K562 (cell line): ENCODE measurements around the gene EVX1. TPM values are rescaled to one million over a fixed set of nuclear protein-coding genes. Genes with fewer than 3 reads are reported as not detected.

Experiments used
- ATAC-seq: fragments of 200-7000 bp; cut with Tn5 transposase; 3 replicates; pipeline ENCODE4 v1.9.1; 2020; ENCODE audit warnings: moderate library complexity
- BruUV-seq: library from RNA; stranded (reverse); fragments of 400-500 nt; replicated peaks from 2 replicates; lab custom pipeline; 2021; lab: Mats Ljungman, UMichigan
- CTCF ChIA-PET: fragments of 300-600 bp; formaldehyde crosslinking; extraction: SDS; loops from one replicate; lab custom pipeline; 2021; ENCODE audit warnings: low intra/inter-chr PET ratio; lab: Yijun Ruan, JAX
- POLR2A ChIA-PET: fragments of 300-600, 350-650 bp; sonication (Branson Sonifier 250); formaldehyde crosslinking; extraction: SDS; loops from one replicate; lab custom pipeline; 2021; ENCODE audit warnings: antibody characterized with exemption, inconsistent platforms; lab: Yijun Ruan, JAX
- DNase-seq, 4 experiments: peaks; one replicate each; pipeline versions ENCODE4 v3.0.0 to v3.0.0-alpha.2; 2011 to 2018; ENCODE audit warnings: low spot score in 3 of 4, mixed read lengths in 3 of 4; ENCODE audit errors: extremely low read depth in 1 of 4
- FAIRE-seq: peaks from 2 replicates; lab custom pipeline; 2011; peaks lifted over from hg19 to GRCh38; lab: Jason Lieb, UNC
- H2AFZ ChIP-seq: 2 replicates; pipeline ENCODE4 v1.6.0; 2011; ENCODE audit warnings: low read depth, low read length, control low read depth, inconsistent platforms
- H3K27ac ChIP-seq: fragments of 200-600 bp; 3 replicates; pipeline ENCODE4 v1.8.0; 2011; ENCODE audit warnings: low read depth, mild to moderate bottlenecking, control low read depth, inconsistent platforms, low read length, moderate library complexity, mixed read lengths; ENCODE audit errors: extremely low read depth
- H3K27me3 ChIP-seq, 2 experiments: fragments of 300-600 bp in 1 of 2; 2 replicates in 1 of 2; 3 replicates in 1 of 2; pipeline versions ENCODE4 v1.6.0 to v1.8.0; 2011; ENCODE audit warnings: inconsistent platforms in 2 of 2, low read length in 2 of 2, mild to moderate bottlenecking in 1 of 2, mixed read lengths in 1 of 2, moderate library complexity in 1 of 2; ENCODE audit not compliant: control insufficient read depth in 2 of 2, insufficient read depth in 2 of 2
- H3K36me3 ChIP-seq: fragments of 300-600 bp; 3 replicates; pipeline ENCODE4 v1.8.0; 2011; ENCODE audit warnings: mild to moderate bottlenecking, low read length, inconsistent platforms; ENCODE audit not compliant: control insufficient read depth, insufficient read depth
- H3K4me1 ChIP-seq, 2 experiments: fragments of 200-600 bp in 1 of 2; replicated peaks in 1 of 2; 2 replicates in 1 of 2; 3 replicates in 1 of 2; pipeline versions ENCODE4 v1.5.1 to v1.8.0; 2011; ENCODE audit warnings: inconsistent platforms in 2 of 2, low read length in 2 of 2, mild to moderate bottlenecking in 1 of 2, mixed read lengths in 1 of 2, moderate library complexity in 1 of 2; ENCODE audit not compliant: control insufficient read depth in 2 of 2, insufficient read depth in 2 of 2
- H3K4me2 ChIP-seq: 2 replicates; pipeline ENCODE4 v1.6.1; 2011; ENCODE audit warnings: low read length, control low read depth, inconsistent platforms, mixed read lengths; ENCODE audit not compliant: insufficient read depth
- H3K4me3 ChIP-seq: fragments of 200-600 bp; sonication (generic), shearing (Covaris generic); 2 replicates; pipeline ENCODE4 v1.5.1; 2016; ENCODE audit warnings: control low read depth, inconsistent platforms
- H3K79me2 ChIP-seq: fragments of 200-600 bp; 3 replicates; pipeline ENCODE4 v1.8.0; 2011; ENCODE audit warnings: low read length, inconsistent platforms; ENCODE audit not compliant: control insufficient read depth, insufficient read depth
- H3K9ac ChIP-seq, 2 experiments: 2 replicates each; pipeline versions ENCODE4 v1.6.0 to v1.6.1; 2011; ENCODE audit warnings: low read depth in 2 of 2, low read length in 2 of 2, control low read depth in 1 of 2, inconsistent platforms in 1 of 2, mild to moderate bottlenecking in 1 of 2, mixed read lengths in 1 of 2; ENCODE audit not compliant: insufficient read depth in 1 of 2
- H3K9me1 ChIP-seq: one replicate; pipeline ENCODE4 v1.6.0; 2011; ENCODE audit warnings: inconsistent platforms, mild to moderate bottlenecking, low read length, moderate library complexity; ENCODE audit not compliant: control insufficient read depth, insufficient read depth
- H3K9me3 ChIP-seq: replicated peaks from 2 replicates; pipeline ENCODE4 v1.5.1; 2011; ENCODE audit warnings: low read depth, low read length, inconsistent platforms; ENCODE audit not compliant: control insufficient read depth, insufficient read depth
- H4K20me1 ChIP-seq: replicated peaks from 2 replicates; pipeline ENCODE4 v1.6.1; 2011; ENCODE audit warnings: low read length, inconsistent platforms, mixed read lengths; ENCODE audit not compliant: control insufficient read depth, insufficient read depth
- COPS2 ChIP-seq: fragments of 450-650 bp; conservative IDR thresholded peaks from 2 replicates; pipeline ENCODE4 v1.6.1; 2016; ENCODE audit warnings: mild to moderate bottlenecking, moderate library complexity
- ETS1 ChIP-seq: conservative IDR thresholded peaks from 2 replicates; pipeline ENCODE4 v1.6.1; 2011; ENCODE audit warnings: low read depth, mild to moderate bottlenecking, low read length; ENCODE audit not compliant: control insufficient read depth
- HDAC2 ChIP-seq: fragments of 450-650 bp; IDR thresholded peaks from 2 replicates; pipeline ENCODE4 v1.6.1; 2016; ENCODE audit warnings: mild to moderate bottlenecking
- HIVEP1 ChIP-seq: fragments of 250-450 bp; sonication (Bioruptor Pico); IDR thresholded peaks from 2 replicates; pipeline ENCODE4 v1.4.0; 2020; ENCODE audit warnings: mild to moderate bottlenecking
- MTF1 ChIP-seq: fragments of 250-450 bp; sonication (Bioruptor Pico); IDR thresholded peaks from 2 replicates; pipeline ENCODE4 v1.9.0; 2021; ENCODE audit warnings: moderate library complexity, mild to moderate bottlenecking, inconsistent platforms, borderline replicate concordance
- NCOA4 ChIP-seq: fragments of 450-650 bp; IDR thresholded peaks from 2 replicates; pipeline ENCODE4 v1.6.1; 2018; ENCODE audit warnings: mild to moderate bottlenecking; ENCODE audit not compliant: partially characterized antibody
- SMAD2 ChIP-seq: fragments of 150-350 bp; IDR thresholded peaks from 2 replicates; pipeline ENCODE4 v1.6.1; 2014; ENCODE audit warnings: low read depth, mild to moderate bottlenecking, low read length
- SMARCC2 ChIP-seq: fragments of 450-650 bp; IDR thresholded peaks from 2 replicates; pipeline ENCODE4 v1.6.1; 2017; ENCODE audit warnings: antibody characterized with exemption, moderate library complexity, mild to moderate bottlenecking, low read depth
- SNIP1 ChIP-seq: fragments of 450-650 bp; IDR thresholded peaks from 2 replicates; pipeline ENCODE4 v1.7.1; 2017; ENCODE audit warnings: low read depth, mild to moderate bottlenecking
- SRSF7 ChIP-seq: fragments of 200-400 bp; formaldehyde crosslinking; optimal IDR thresholded peaks from 2 replicates; pipeline ENCODE3; 2017; ENCODE audit warnings: mild to moderate bottlenecking, low read depth, low read length
- TRIM24 ChIP-seq, 2 experiments: fragments of 450-650 bp; IDR thresholded peaks; 2 replicates each; pipeline ENCODE4 v1.6.1; 2016
- ZNF232 ChIP-seq: sonication (generic); formaldehyde crosslinking; IDR thresholded peaks from 2 replicates; pipeline ENCODE4 v1.8.0; 2022; ENCODE audit warnings: mild to moderate bottlenecking, missing genetic modification reagents
- ZNF311 ChIP-seq: fragments of 250-450 bp; sonication (Bioruptor Pico); IDR thresholded peaks from 2 replicates; pipeline ENCODE4 v1.4.0; 2020; ENCODE audit warnings: mild to moderate bottlenecking, moderate library complexity
- ZNF507 ChIP-seq: conservative IDR thresholded peaks from 2 replicates; pipeline ENCODE4 v1.6.1; 2017; ENCODE audit warnings: missing genetic modification characterization, missing compliant biosample characterization
- ZNF644 ChIP-seq: fragments of 200-800 bp; sonication (Bioruptor generic); IDR thresholded peaks from 2 replicates; pipeline ENCODE4 v1.6.1; 2016; ENCODE audit warnings: low read depth, missing genetic modification characterization, missing compliant biosample characterization
- WGBS: fragments of 100-300 bp; shearing (Covaris generic); methylation state at CpG from one replicate; pipeline ENCODE4 v1.1.6; 2016; ENCODE audit warnings: low coverage, mixed read lengths; ENCODE audit not compliant: insufficient coverage; ENCODE audit errors: missing lambda C conversion rate; 5-methylcytosine and 5-hydroxymethylcytosine counted together
- in situ Hi-C: fragments of 300-500 bp; cut with MboI; formaldehyde crosslinking; loops from 4 replicates; pipeline ENCODE4 v1.15.0; 2018; ENCODE audit warnings: inconsistent platforms, mixed read lengths
- intact Hi-C: fragments of 100-400 bp; cut with micrococcal nuclease; formaldehyde crosslinking; loops from 2 replicates; pipeline ENCODE4 v1.14.2; 2022
- polyA plus RNA-seq, 8 experiments: library from polyadenylated mRNA; depleted of rRNA in 4 of 8; stranded (reverse) in 5 of 8; unstranded in 3 of 8; fragments of >200 nt; fragmentation: Nextera tagmentation in 2 of 8; fragmentation: Illumina TruSeq in 1 of 8; extraction: Ambion mirVana in 2 of 8; extraction: Trizol in 1 of 8; gene quantifications; 2 replicates each; pipeline versions ENCODE4 v1.2.1 to v1.2.3, GENCODE V29; 2011 to 2014; ENCODE audit warnings: inconsistent platforms in 1 of 8, missing spikeins in 1 of 8
- total RNA-seq, 7 experiments: library from RNA; depleted of rRNA in 6 of 7; stranded (reverse); fragments of >200 nt in 6 of 7; fragmentation: Illumina TruSeq in 2 of 7; extraction: Trizol in 2 of 7; gene quantifications; 2 replicates each; pipeline versions ENCODE4 v1.2.1 to v1.2.3, GENCODE V29; 2011 to 2021; ENCODE audit warnings: low replicate concordance in 1 of 7
- TF ChIP-seq, protein P1 (sequence below): sonication (generic); formaldehyde crosslinking; IDR thresholded peaks from 2 replicates; pipeline ENCODE4 v1.8.0; 2023; ENCODE audit warnings: missing genetic modification reagents, mild to moderate bottlenecking, borderline replicate concordance
- TF ChIP-seq, protein P2 (sequence below): fragments of 250-450 bp; sonication (Bioruptor Pico); IDR thresholded peaks from 2 replicates; pipeline ENCODE4 v1.4.0; 2020; ENCODE audit warnings: borderline replicate concordance

The EVX1 gene
- total and polyA plus RNA-seq, 9 of the 15 experiments (the other 6 are each of a cell fraction or from before 2014, with no cell fraction given), result not detected

DNA sequence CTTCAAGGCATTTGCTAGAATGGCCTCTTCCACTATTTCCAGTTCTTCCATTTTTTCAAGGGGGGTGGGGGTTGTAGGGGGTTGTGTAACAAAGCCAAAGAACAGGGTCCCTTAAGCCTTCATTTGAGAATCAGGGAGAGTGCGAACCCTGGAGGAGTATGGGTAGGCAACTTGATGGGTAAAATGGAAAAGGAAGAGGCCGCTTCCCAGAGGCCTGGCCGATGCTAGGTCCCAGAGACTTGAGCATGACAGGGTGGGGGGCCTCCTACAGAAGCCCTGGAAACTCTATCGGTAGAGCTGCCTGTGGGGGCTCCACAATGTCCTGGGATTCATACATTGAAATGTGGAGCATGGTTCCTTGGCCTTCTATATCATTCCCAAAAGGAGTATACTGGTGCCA lies 33.6 kb upstream of the EVX1 start:
- POLR2A ChIA-PET, result no interaction called here
- Histone ChIP-seq H3K36me3 (no peaks in the 10 kb centered on the region), H4K20me1 (peaks cover 9% of the 10 kb centered on the region; the same call in 1 of the 2 replicates), H3K9ac (no peak overlapping the region), H3K4me3 (no peak overlapping the region), H3K9me3 (no peaks in the 10 kb centered on the region), H3K9me1 (no peaks in the 10 kb centered on the region), H3K4me2 (no peak overlapping the region), H2AFZ (no peak overlapping the region), H3K79me2 (no peaks in the 10 kb centered on the region), H3K27ac (no peak overlapping the region), H3K27me3 (peaks cover 49 to 71% of the 10 kb centered on the region in 2 experiments), H3K4me1 (peaks cover 0 to 20% of the 10 kb centered on the region in 2 experiments; a peak in 2 of 5 replicates)
- TF ChIP-seq ETS1 (no peak), SMARCC2 (no peak), HIVEP1 (CRISPR knock-in tag) (no peak), SNIP1 (no peak), ZNF311 (CRISPR knock-in tag) (no peak), ZNF507 (no peak), ZNF644 (tag) (no peak), NCOA4 (no peak), COPS2 (no peak), HDAC2 (no peak), SMAD2 (no peak), TRIM24 (IDR thresholded peaks at IDR 0.05) (no peak), SRSF7 (no peak), MTF1 (CRISPR knock-in tag) (no peak), ZNF232 (no peak)
- TF ChIP-seq, protein P1, sequence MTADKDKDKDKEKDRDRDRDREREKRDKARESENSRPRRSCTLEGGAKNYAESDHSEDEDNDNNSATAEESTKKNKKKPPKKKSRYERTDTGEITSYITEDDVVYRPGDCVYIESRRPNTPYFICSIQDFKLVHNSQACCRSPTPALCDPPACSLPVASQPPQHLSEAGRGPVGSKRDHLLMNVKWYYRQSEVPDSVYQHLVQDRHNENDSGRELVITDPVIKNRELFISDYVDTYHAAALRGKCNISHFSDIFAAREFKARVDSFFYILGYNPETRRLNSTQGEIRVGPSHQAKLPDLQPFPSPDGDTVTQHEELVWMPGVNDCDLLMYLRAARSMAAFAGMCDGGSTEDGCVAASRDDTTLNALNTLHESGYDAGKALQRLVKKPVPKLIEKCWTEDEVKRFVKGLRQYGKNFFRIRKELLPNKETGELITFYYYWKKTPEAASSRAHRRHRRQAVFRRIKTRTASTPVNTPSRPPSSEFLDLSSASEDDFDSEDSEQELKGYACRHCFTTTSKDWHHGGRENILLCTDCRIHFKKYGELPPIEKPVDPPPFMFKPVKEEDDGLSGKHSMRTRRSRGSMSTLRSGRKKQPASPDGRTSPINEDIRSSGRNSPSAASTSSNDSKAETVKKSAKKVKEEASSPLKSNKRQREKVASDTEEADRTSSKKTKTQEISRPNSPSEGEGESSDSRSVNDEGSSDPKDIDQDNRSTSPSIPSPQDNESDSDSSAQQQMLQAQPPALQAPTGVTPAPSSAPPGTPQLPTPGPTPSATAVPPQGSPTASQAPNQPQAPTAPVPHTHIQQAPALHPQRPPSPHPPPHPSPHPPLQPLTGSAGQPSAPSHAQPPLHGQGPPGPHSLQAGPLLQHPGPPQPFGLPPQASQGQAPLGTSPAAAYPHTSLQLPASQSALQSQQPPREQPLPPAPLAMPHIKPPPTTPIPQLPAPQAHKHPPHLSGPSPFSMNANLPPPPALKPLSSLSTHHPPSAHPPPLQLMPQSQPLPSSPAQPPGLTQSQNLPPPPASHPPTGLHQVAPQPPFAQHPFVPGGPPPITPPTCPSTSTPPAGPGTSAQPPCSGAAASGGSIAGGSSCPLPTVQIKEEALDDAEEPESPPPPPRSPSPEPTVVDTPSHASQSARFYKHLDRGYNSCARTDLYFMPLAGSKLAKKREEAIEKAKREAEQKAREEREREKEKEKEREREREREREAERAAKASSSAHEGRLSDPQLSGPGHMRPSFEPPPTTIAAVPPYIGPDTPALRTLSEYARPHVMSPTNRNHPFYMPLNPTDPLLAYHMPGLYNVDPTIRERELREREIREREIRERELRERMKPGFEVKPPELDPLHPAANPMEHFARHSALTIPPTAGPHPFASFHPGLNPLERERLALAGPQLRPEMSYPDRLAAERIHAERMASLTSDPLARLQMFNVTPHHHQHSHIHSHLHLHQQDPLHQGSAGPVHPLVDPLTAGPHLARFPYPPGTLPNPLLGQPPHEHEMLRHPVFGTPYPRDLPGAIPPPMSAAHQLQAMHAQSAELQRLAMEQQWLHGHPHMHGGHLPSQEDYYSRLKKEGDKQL, result no peak
- TF ChIP-seq, protein P2, sequence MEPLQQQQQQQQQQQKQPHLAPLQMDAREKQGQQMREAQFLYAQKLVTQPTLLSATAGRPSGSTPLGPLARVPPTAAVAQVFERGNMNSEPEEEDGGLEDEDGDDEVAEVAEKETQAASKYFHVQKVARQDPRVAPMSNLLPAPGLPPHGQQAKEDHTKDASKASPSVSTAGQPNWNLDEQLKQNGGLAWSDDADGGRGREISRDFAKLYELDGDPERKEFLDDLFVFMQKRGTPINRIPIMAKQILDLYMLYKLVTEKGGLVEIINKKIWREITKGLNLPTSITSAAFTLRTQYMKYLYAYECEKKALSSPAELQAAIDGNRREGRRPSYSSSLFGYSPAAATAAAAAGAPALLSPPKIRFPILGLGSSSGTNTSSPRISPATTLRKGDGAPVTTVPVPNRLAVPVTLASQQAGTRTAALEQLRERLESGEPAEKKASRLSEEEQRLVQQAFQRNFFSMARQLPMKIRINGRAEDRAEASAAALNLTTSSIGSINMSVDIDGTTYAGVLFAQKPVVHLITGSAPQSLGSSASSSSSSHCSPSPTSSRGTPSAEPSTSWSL (CRISPR knock-in tag), result no peak
- CTCF ChIA-PET, result no interaction called here
- BruUV-seq, result no TSS peak
- no peak for ATAC-seq
- no peak for FAIRE-seq
- no peak for DNase-seq
- 3% methylated on average over 4 of the region's 4 CpGs for WGBS
- in situ Hi-C loops (loop anchor here (10.0 kb wide), 2 partner anchors 366 to 566 kb away; no protein-coding TSS in a partner anchor), intact Hi-C loops (no loop called here)
